ENCODE data around the gene NMRK1. TPM values are rescaled to one million over a fixed set of nuclear protein-coding genes. Genes with fewer than 3 reads are reported as not detected.

NMRK1 gene
- total and polyA plus RNA-seq, 2 donors (not counting 3 experiments of a cell fraction or from before 2014, with no cell fraction given): 24.3 to 32.6 TPM

DNA sequence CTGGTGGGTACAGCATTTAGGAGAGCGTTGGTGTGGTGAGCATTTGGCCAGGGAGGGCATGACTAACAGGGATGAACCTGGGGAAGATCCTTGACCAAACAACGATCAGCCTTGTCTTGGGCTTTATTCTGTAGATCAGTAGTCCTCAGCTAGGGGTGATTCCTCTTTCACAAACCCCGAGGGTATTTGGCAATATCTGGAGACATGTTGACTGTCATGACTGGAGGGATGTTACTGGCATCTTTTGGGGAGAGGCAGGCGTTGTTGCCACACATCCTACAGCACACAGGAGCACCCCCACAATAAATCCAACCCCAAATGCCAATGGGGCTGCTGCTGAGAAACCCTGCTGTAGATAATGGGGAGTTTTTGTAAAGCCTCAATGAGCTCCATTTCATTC lies 44.3 kb upstream of the NMRK1 start:
- CTCF ChIA-PET: interaction anchor here (1.2 to 1.3 kb wide), 2 partner anchors 14 to 53 kb away, joined by 3 to 4 read pairs; no protein-coding TSS in a partner anchor
- TF ChIP-seq EZH2 (IDR thresholded peaks at IDR 0.05; ENCODE audit: borderline replicate concordance, low read depth, low read length, severe bottlenecking) (no peak), GATA2 (IDR thresholded peaks at IDR 0.05; ENCODE audit: insufficient read depth, insufficient read length, low read depth, low read length) (no peak), FOS (IDR thresholded peaks at IDR 0.05; ENCODE audit: borderline replicate concordance, insufficient read depth, low read length) (no peak), POLR2A (IDR thresholded peaks at IDR 0.05; ENCODE audit: low read depth, low read length) (no peak), POLR2AphosphoS5 (IDR thresholded peaks at IDR 0.05; ENCODE audit: insufficient read depth, low read depth, low read length) (no peak), MYC (IDR thresholded peaks at IDR 0.05; ENCODE audit: low read depth, low read length) (no peak), JUN (IDR thresholded peaks at IDR 0.05; ENCODE audit: borderline replicate concordance, insufficient read depth, insufficient read length, low read depth) (no peak)
- TF ChIP-seq, protein P1, sequence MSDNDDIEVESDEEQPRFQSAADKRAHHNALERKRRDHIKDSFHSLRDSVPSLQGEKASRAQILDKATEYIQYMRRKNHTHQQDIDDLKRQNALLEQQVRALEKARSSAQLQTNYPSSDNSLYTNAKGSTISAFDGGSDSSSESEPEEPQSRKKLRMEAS (IDR thresholded peaks at IDR 0.05; ENCODE audit: insufficient read depth, insufficient read length): no peak
- TF ChIP-seq, protein P2, sequence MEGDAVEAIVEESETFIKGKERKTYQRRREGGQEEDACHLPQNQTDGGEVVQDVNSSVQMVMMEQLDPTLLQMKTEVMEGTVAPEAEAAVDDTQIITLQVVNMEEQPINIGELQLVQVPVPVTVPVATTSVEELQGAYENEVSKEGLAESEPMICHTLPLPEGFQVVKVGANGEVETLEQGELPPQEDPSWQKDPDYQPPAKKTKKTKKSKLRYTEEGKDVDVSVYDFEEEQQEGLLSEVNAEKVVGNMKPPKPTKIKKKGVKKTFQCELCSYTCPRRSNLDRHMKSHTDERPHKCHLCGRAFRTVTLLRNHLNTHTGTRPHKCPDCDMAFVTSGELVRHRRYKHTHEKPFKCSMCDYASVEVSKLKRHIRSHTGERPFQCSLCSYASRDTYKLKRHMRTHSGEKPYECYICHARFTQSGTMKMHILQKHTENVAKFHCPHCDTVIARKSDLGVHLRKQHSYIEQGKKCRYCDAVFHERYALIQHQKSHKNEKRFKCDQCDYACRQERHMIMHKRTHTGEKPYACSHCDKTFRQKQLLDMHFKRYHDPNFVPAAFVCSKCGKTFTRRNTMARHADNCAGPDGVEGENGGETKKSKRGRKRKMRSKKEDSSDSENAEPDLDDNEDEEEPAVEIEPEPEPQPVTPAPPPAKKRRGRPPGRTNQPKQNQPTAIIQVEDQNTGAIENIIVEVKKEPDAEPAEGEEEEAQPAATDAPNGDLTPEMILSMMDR (IDR thresholded peaks at IDR 0.05; ENCODE audit: extremely low read depth in 1 of 2, insufficient read depth in 1 of 2, low read depth in 1 of 2, low read length in 2 of 2): no peak
- no peak for FAIRE-seq

More for the DNA sequence above, 44.3 kb upstream of the NMRK1 start:
- dilution Hi-C loops (cut with MboI; ENCODE audit: extremely low pct_ligation_motif_present, low sequenced_read_pairs): no loop called here
- POLR2A ChIA-PET: no interaction called here
- Histone ChIP-seq H4K20me1 (replicated peaks; ENCODE audit: control insufficient read depth, extremely low read depth, insufficient read depth, low read length) (no peaks in the 10 kb centered on the region), H3K9ac (replicated peaks; ENCODE audit: extremely low read depth, insufficient read depth, low read length) (no peak overlapping the region), H3K36me3 (ENCODE audit: control insufficient read depth in 2 of 2, extremely low read depth in 1 of 2, insufficient read depth in 2 of 2, low read length in 2 of 2) (peaks cover 6 to 13% of the 10 kb centered on the region in 2 experiments), H2AFZ (ENCODE audit: low read depth, low read length) (no peak overlapping the region), H3K4me2 (ENCODE audit: insufficient read depth, low read length) (no peak overlapping the region), H3K27me3 (ENCODE audit: control insufficient read depth in 2 of 2, insufficient read depth in 2 of 2, low read length in 2 of 2) (no peaks in the 10 kb centered on the region), H3K4me1 (ENCODE audit: control insufficient read depth, extremely low read depth, insufficient read depth, low read length) (no peaks in the 10 kb centered on the region), H3K9me3 (replicated peaks; ENCODE audit: control insufficient read depth, insufficient read depth, low read length) (no peaks in the 10 kb centered on the region), H3K9me1 (replicated peaks; ENCODE audit: control insufficient read depth, extremely low read depth, insufficient read depth, low read length) (no peaks in the 10 kb centered on the region), H3K27ac (ENCODE audit: insufficient read depth, low read depth, low read length) (no peak overlapping the region), H3K79me2 (ENCODE audit: control insufficient read depth, insufficient read depth, low read length) (no peaks in the 10 kb centered on the region), H3K4me3 (replicated peaks in 1 of 3; ENCODE audit: insufficient read depth in 1 of 3, low read depth in 1 of 3, low read length in 3 of 3) (no peak overlapping the region)
- BruUV-seq (replicated peaks): no TSS peak
- intact Hi-C loops (cut with micrococcal nuclease): no loop called here
- DNase-seq (ENCODE audit: low read depth, low spot score): no peak

Measured in endothelial cell of umbilical vein (primary cell).